ENCODE data around the gene ENPP5.
"Not testable (repeated sequence)": the region's sequence is repeated elsewhere in the genome, so short reads cannot be mapped to it uniquely, and the experiment has no call there.

ENPP5 gene

DNA sequence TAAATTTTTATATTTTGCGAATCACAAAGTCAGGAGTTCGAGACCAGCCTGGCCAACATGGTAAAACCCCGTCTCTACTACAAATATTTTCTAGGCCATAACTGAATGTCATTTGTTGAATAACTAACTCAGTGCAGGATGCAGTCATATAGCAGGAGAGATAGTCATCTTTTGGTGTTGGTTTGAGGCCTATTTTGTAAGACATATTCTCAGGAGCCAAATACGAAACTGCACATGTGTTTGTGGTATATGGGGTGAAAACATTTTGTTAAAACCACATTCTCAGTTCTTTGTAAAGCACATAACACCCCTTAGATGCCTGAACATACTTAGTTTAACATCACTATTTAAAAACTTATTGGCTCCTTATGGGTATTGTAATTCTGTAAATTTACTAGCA, 4.7 kb upstream of the ENPP5 start:
- DNase-seq (ENCODE audit: low read depth in 2 of 2) = no peak

- DNase-seq (ENCODE audit: low read depth in 2 of 2) = no peak
These were observed 4.1 kb upstream of the ENPP5 start for GRCh38 chr6:46174904-46175303.

DNA sequence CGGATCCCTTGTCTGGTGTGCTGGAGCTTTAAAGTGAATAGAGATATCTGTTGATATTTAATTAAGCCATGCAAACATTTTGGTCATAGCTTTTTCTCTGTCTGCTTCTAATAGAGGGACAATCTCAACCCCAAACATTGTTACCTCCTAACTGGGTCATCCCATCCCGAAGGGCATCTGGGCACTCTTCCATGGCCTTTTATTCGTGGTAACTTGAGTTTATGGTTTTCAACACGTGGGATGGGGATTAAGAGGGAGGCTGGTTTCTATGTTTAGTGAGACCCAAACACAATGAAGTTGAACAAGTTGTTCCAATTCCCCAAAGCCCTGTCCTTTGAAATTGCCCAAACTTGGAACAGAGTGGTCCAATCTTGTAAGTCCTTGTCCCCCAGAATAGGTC, 1.4 kb upstream of the ENPP5 start:
- no peak for DNase-seq (ENCODE audit: low read depth in 2 of 2)

DNA sequence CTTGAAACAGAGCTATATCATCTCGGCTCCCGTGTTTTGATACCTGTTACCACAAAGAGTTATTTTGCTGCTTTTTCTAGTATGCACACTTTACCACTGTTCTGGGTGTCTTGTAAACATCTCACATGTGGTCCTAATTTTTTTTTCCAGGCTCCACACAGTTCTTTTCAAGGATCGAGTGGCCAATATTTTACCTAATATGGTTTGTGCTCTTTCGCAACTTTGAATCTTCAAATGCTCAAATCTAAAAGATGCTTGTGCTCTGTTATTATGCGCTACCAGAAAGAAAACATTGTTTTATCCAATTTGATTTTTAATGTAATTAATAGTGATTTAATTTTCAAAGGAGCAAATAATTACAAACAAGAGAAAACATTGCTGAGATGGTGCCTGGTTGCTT, 10.7 kb downstream of the ENPP5 start:
- DNase-seq (ENCODE audit: low read depth in 2 of 2) = no peak

GRCh38 chr6:46159229-46159628, 11.6 kb downstream of the ENPP5 start:
- no peak for DNase-seq (ENCODE audit: low read depth in 2 of 2)

- no peak for DNase-seq (ENCODE audit: low read depth in 2 of 2)
These were observed 14.1 kb downstream of the ENPP5 start for GRCh38 chr6:46156701-46157100.

DNA sequence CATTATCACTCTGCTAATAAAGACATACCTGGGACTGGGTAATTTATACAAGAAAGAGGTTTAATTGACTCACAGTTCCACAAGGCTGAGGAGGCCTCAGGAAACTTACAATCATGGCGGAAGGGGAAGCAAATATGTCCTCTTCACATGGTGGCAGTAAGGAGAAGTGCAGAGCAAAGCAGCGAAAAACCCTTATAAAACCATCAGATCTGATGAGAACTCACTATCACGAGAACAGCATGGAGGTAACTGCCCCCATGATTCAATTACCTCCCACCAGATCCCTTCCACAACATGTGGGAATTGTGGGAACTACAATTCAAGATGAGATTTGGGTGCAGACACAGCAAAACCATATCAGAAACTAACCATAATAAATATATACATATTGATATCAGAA, 21.7 kb downstream of the ENPP5 start:
- not testable (repeated sequence) for DNase-seq (ENCODE audit: low read depth in 2 of 2)

GRCh38 chr6:46144270-46144669, 26.5 kb downstream of the ENPP5 start:
- no peak for DNase-seq (ENCODE audit: low read depth in 2 of 2)

DNA sequence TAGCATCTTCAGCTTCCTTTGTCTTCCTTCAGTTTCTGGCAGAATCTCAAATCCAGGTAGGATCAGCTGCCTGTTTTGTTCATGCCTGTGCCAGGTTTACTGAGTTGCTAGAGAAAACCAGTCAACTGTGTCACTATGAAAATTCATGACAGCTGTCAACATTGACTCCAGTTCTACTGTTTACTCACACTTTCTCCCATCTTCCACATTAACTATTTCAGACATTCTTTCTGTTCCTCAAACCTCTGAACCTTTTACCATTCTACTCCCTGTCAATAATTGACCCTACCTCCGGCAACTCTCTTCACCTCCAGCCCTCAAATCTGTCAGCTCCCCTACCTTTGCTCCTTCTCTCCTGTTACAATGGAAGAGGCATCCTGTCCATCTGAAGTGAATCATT, 32.5 kb downstream of the ENPP5 start:
- DNase-seq (ENCODE audit: low read depth in 2 of 2) = no peak

DNA sequence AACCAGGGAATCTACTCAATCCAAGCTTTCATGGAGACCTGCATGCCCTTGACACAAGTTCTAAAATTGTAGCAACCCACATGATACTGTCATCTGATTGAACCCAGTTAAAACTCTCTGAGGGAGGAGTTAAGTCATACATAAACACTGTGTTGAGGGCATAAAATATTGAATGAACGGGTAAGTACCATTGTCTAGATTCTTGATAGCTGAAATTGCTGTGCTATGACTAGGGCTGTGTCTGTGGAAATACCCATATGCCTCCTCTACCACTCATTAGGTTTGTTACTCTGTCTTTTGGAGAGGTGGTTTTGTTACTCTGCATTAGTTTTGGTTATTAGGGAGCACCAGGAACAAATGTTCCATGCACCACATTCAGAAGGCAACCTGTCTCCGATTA, 33.4 kb downstream of the ENPP5 start:
- DNase-seq (ENCODE audit: low read depth in 2 of 2) = no peak

DNA sequence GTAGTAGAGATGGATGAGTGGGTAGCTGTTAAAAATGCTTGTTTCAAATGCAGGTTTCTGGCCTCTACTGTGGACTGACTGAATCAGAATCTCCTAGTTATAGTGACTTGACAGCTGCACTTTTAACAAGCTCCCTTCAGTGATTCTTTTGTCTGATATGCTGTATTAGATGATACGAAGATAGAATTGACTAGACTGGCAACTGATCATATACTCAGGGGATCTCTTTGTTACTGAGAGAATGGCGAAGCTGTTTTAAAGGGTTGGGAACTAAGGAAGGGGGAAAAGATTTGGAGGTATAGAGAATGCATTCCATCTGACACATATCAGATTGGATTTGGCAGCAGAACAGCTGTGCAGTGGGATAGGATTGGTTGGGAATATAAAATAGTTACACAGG, 33.9 kb downstream of the ENPP5 start:
- no peak for DNase-seq (ENCODE audit: low read depth in 2 of 2)

DNA sequence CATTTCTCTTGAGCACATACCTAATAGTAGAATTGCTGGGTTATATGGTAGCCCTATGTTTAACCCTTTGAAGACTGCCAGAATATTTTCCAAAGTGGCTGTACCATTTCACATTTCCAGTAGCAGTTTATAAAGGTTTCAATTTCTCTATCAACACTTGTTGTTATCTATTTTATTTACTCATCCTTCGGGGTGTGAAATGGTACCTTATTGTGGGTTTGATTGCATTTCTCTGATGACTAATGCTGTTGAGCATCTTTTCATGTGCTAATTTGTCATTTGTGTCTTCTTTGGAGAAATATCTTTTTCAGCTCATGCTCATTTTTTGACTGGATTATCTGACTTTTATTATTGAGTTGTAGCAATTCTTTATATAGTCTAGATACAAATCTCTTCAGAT, 35.6 kb downstream of the ENPP5 start:
- DNase-seq (ENCODE audit: low read depth in 2 of 2) = no peak

DNA sequence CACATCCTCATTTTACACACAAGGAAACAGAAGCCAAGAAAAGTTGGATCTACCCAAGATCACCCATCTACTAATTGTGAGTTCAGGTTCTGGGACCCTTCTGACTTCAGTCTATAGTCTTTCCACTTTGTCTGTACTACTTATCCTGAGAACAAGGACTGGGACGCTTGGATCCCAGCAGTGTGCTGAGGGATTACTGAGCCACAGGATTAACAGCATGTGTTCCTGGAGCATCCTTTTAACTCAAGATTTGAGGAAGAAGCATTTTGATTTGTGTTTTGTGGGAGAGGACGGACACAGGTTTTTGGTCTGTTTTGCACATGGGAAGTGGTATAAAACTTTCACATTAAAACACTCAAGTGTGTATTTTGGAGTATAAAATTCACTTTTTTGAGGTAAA, 36.6 kb downstream of the ENPP5 start:
- no peak for DNase-seq (ENCODE audit: low read depth in 2 of 2)

DNA sequence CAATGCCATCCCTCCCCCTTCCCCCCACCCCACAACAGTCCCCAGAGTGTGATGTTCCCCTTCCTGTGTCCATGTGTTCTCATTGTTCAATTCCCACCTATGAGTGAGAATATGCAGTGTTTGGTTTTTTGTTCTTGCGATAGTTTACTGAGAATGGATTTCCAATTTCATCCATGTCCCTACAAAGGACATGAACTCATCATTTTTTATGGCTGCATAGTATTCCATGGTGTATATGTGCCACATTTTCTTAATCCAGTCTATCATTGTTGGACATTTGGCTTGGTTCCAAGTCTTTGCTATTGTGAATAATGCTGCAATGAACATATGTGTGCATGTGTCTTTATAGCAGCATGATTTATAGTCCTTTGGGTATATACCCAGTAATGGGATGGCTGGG, 39.5 kb downstream of the ENPP5 start:
- not testable (repeated sequence) for DNase-seq (ENCODE audit: low read depth in 2 of 2)

DNA sequence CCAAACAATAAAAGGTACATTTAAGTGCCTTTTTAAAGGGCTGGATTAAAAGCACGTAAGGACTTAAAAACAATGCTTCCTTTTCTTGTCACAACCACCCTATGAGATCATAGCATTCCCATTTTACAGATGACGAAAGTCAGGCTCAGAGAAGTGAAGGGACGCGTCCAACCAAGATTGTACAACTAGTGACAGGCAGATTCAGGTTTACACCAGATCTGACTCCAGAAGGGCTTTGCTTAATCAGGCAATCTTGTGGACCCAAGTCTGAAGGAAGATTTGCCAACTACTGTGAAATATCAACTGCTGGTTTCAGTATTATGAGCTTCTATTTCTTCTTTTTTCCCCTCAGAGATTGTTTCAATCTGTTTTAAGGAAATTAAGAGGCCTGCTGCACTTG, 40.1 kb downstream of the ENPP5 start:
- DNase-seq (ENCODE audit: low read depth in 2 of 2) = no peak

- DNase-seq (ENCODE audit: low read depth in 2 of 2) = peak; percentile 77 to 86
These were observed 40.9 kb downstream of the ENPP5 start, which contains the start of gene ENPP4 for GRCh38 chr6:46129629-46130511. TSS of gene ENPP4 (plus strand) at chr6:46129989. CDS start at chr6:46139584, 9,595 bp downstream.

DNA sequence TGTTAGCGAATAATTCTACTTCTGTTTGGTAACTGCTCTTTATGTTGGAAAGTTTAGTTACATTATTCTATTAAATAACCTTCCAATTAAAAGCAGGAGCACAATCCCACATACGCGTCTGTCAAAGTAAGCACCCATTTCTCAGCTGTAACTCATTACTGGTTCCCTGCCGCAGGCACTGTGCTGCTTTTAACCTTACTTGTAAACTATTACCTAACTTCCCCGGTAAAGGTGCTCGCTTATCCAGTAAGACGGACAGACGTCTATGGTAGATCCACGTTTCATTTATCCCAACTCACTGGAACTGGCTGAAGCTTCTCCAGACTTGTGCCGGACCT, 41.5 kb downstream of the ENPP5 start:
- DNase-seq (ENCODE audit: low read depth in 2 of 2) = no peak

- no peak for DNase-seq (ENCODE audit: low read depth in 2 of 2)
These were observed 42.3 kb downstream of the ENPP5 start for GRCh38 chr6:46128476-46128875.

DNA sequence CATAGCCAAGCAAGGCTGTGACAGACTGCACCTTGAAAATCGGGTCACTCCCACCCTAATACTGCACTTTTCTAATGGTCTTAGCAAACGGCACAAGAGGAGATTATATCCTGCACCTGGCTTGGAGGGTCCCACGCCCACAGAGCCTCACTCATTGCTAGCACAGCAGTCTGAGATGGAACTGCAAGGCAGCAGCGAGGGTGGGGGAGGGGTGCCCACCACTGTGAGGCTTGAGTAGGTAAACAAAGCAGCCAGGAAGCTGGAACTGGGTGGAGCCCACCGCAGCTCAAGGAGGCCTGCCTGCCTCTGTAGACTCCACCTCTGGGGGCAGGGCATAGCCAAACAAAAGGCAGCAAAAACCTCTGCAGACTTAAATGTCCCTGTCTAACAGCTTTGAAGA, 51.1 kb downstream of the ENPP5 start:
- DNase-seq (ENCODE audit: low read depth in 2 of 2) = not testable (repeated sequence)

DNA sequence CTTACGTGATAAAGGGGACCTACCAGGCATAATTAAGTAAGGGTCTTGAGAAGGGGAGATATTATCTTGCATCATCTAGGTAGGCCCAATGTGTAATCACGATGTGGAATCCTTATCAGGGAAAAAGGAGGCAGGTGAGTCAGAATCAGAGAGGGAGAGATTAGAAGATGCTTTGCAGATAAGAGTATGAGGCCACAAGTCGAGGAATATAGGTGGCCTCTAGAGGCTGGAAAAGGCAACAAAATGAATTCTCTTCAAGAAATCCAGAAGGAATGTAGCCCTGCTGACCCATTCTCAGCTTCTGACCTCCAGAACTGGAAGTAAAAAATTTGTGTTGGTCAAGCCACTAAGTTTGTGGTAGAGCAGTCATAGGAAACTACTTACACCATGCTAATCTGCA, 51.9 kb downstream of the ENPP5 start:
- no peak for DNase-seq (ENCODE audit: low read depth in 2 of 2)

DNA sequence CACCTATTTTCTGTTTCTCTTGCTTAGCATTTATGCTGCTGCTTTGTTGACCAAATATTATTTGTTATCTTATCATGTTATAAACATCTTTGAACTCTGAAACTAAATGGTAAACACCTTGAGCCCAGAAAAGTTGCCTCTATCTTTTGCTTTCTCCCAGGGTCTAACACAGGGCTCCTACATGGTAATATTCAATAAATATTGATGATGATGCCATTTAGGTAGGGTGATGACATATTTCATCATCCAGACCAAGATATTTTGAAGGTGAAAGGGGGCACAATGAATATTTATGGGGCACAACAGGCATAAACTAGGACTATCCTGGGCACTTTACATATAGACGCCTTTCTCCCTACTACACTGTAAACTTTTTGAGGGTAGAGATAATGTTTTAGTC, 52.6 kb downstream of the ENPP5 start:
- DNase-seq (ENCODE audit: low read depth in 2 of 2) = no peak

DNA sequence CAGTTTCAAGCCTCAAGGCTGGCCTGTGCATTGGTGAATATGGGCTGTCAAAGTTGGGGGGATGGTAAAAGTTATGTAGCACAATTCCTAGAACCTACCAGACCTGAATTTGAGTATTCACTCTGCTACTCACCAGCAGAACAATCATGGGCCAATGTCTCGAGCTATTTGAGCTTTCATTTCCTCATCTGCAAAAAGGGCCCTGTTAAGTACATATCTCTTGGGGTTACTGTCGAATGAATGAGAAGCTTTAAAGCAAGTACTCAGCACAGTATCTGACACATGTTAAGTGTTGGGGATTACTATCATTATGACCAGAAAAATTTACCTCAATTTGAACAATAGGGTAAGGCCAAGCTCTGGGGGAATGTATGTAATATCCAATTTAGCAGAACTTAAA, 54.5 kb downstream of the ENPP5 start:
- DNase-seq (ENCODE audit: low read depth in 2 of 2) = no peak

GRCh38 chr6:46115634-46116033, 55.1 kb downstream of the ENPP5 start:
- DNase-seq (ENCODE audit: low read depth in 2 of 2) = no peak

DNA sequence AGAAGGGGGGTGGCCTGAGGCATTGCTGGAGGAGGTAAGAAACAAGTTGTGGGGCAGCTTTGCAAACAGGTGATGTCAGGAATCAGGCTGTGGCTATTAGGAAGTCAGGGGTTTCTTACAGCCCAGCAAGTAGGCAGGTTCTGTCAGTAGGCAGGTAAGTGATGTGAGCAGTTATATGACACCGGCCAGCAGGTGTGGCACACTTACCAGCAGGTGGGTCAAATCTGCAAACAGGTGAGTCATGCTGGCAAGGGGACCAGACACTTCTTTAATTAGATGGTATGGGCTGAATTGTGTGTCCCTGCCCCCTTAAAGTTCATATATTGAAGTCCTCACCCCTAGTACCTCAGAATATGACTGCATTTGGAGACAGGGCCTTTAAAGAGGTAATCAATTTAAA, 57.4 kb downstream of the ENPP5 start:
- no peak for DNase-seq (ENCODE audit: low read depth in 2 of 2)

All from stimulated activated CD4-positive, alpha-beta T cell treated with anti-CD3 and anti-CD28 coated beads, Interleukin-15, amount 100 ng/mL, for 48 hours (primary cell).